ENCODE results near the gene SF3B3. TPM values are rescaled to one million over a fixed set of nuclear protein-coding genes. Genes with fewer than 3 reads are reported as not detected.

SF3B3 gene
- total RNA-seq, 1 donor from 2014 or later, result 31.2 TPM

- H3K4me3 ChIP-seq, result no peak overlapping the region
- H3K27me3 ChIP-seq, result no peaks in the 10 kb centered on the region
- no peak for TF ChIP-seq CTCF (IDR thresholded peaks at IDR 0.05)
- H3K36me3 ChIP-seq, result peaks cover 78 to 79% of the 10 kb centered on the region in 2 donors
- H3K9me3 ChIP-seq, result no peaks in the 10 kb centered on the region
- no peak overlapping the region for H3K27ac ChIP-seq
- intact Hi-C loops (cut with DNase I), result loop anchor here (5.0 to 10.0 kb wide), 2 partner anchors 42 to 175 kb away; no protein-coding TSS in a partner anchor
- peaks cover 0 to 22% of the 10 kb centered on the region in 2 donors for H3K4me1 ChIP-seq
- no peak for DNase-seq (ENCODE audit: low spot score in 2 of 2)
Observed at GRCh38 chr16:70569752-70570151, 46.1 kb downstream of the SF3B3 start.

GRCh38 chr16:70570967-70571570 lies 47.5 kb downstream of the SF3B3 start:
- Histone ChIP-seq H3K4me1 (peaks cover under 1 to 24% of the 10 kb centered on the region in 2 donors), H3K4me3 (no peak overlapping the region), H3K27ac (peak overlapping the region in 1 of 2 donors; percentile 31), H3K36me3 (peaks cover 65% of the 10 kb centered on the region in 2 donors), H3K9me3 (no peaks in the 10 kb centered on the region), H3K27me3 (no peaks in the 10 kb centered on the region)
- peak in 1 of 2 donors; percentile 33 for DNase-seq (ENCODE audit: low spot score in 2 of 2)
- intact Hi-C loops (cut with DNase I), result loop anchor here (5.0 to 10.0 kb wide), 2 partner anchors 44 to 174 kb away; no protein-coding TSS in a partner anchor
- no peak for TF ChIP-seq CTCF (IDR thresholded peaks at IDR 0.05)

- no peak for TF ChIP-seq CTCF (IDR thresholded peaks at IDR 0.05)
- intact Hi-C loops (cut with DNase I), result loop anchor here (5.0 to 10.0 kb wide), 2 partner anchors 44 to 173 kb away; no protein-coding TSS in a partner anchor
- no peaks in the 10 kb centered on the region for H3K27me3 ChIP-seq
- peaks cover 60% of the 10 kb centered on the region in 2 donors for H3K36me3 ChIP-seq
- no peak overlapping the region for H3K4me3 ChIP-seq
- H3K27ac ChIP-seq, result peak overlapping the region; percentile 31 to 72
- no peaks in the 10 kb centered on the region for H3K9me3 ChIP-seq
- H3K4me1 ChIP-seq, result peaks cover 5 to 30% of the 10 kb centered on the region in 2 donors
- peak in 1 of 2 donors; percentile 15 for DNase-seq (ENCODE audit: low spot score in 2 of 2)
Observed at GRCh38 chr16:70571623-70572022, 48.0 kb downstream of the SF3B3 start.

GRCh38 chr16:70572050-70572925 lies 48.7 kb downstream of the SF3B3 start:
- peak overlapping the region; percentile 72 to 79 for H3K27ac ChIP-seq
- H3K4me1 ChIP-seq, result peaks cover 9 to 36% of the 10 kb centered on the region in 2 donors
- H3K9me3 ChIP-seq, result no peaks in the 10 kb centered on the region
- no peak overlapping the region for H3K4me3 ChIP-seq
- no peak for TF ChIP-seq CTCF (IDR thresholded peaks at IDR 0.05)
- peaks cover 53% of the 10 kb centered on the region in 2 donors for H3K36me3 ChIP-seq
- intact Hi-C loops (cut with DNase I), result loop anchor here (5.0 to 10.0 kb wide), 2 partner anchors 45 to 173 kb away; no protein-coding TSS in a partner anchor
- DNase-seq (ENCODE audit: low spot score in 2 of 2), result peak in 1 of 2 donors; percentile 38
- H3K27me3 ChIP-seq, result no peaks in the 10 kb centered on the region

- peaks cover 9 to 39% of the 10 kb centered on the region in 2 donors for H3K4me1 ChIP-seq
- no peak for TF ChIP-seq CTCF (IDR thresholded peaks at IDR 0.05)
- intact Hi-C loops (cut with DNase I), result loop anchor here (5.0 to 10.0 kb wide), 2 partner anchors 46 to 172 kb away; no protein-coding TSS in a partner anchor
Observed at GRCh38 chr16:70572926-70573270, 49.3 kb downstream of the SF3B3 start.

More at GRCh38 chr16:70572926-70573270, 49.3 kb downstream of the SF3B3 start:
- peaks cover 47% of the 10 kb centered on the region in 2 donors for H3K36me3 ChIP-seq
- peak overlapping the region; percentile 72 to 79 for H3K27ac ChIP-seq
- no peaks in the 10 kb centered on the region for H3K9me3 ChIP-seq
- DNase-seq (ENCODE audit: low spot score in 2 of 2), result no peak
- H3K27me3 ChIP-seq, result no peaks in the 10 kb centered on the region
- no peak overlapping the region for H3K4me3 ChIP-seq

Measured in ascending aorta (tissue), 2 donors.